ENCODE data around the gene LMOD2.

Gene LMOD2

DNA sequence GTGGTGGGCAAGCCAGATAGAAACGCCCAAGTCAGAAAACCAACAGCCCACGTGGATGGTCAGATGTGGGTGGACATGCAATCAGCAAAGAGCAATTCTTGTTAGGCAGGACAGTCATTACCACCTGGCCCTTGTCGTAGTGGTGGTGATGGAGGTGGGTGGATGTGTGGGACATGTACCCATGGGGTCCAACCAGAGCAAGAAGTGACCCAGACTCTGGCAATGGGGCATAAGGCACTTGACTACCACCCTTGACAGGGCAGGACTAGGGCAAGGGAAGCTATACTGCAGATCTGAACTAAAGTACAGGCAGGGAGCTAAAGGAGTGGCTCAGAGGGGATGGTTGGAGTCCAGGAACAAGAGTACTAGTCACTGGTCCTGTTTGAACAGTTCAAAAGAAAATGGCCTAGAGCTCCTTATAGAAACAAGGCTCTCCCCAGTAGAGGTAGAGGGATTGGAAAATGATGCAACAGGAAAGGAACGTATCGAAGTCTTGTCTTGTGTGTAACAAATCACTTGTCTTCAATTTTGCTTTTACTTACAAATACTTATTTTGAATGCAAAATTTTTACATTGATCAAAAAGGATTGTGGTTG lies 17.6 kb downstream of the LMOD2 start:
- DNase-seq (ENCODE audit: low read depth in 2 of 2) = no peak

DNA sequence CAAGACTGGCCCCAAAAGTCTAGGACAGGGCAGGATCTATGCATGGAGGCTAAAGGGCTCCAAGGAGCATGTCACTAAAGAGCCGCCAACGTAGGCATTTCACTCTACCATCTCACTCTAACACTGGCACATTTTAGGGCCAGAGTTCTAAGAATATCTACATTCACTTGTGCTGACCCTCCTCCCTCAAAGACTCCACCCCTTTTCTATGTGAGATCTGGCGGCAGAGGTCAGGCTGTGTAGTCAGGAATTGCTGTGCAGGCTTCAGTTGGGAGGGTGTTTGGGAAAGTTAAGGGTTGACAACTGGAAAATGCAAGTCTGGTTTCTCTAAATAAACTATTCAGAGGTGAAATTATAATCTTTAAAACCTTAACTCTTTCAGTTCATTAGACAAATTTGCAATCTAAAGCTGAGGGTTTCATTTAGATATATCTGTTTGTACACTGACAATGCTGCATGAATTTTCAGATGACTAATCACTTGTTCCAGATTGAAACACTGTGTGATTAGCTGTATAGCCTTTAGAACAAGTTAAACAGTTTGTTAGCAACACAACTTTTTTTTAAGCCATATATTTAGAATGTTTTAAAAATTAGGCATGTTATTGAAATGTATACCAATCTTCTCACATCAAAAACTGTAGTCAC lies 18.2 kb downstream of the LMOD2 start:
- no peak for DNase-seq (ENCODE audit: low read depth in 2 of 2)

DNA sequence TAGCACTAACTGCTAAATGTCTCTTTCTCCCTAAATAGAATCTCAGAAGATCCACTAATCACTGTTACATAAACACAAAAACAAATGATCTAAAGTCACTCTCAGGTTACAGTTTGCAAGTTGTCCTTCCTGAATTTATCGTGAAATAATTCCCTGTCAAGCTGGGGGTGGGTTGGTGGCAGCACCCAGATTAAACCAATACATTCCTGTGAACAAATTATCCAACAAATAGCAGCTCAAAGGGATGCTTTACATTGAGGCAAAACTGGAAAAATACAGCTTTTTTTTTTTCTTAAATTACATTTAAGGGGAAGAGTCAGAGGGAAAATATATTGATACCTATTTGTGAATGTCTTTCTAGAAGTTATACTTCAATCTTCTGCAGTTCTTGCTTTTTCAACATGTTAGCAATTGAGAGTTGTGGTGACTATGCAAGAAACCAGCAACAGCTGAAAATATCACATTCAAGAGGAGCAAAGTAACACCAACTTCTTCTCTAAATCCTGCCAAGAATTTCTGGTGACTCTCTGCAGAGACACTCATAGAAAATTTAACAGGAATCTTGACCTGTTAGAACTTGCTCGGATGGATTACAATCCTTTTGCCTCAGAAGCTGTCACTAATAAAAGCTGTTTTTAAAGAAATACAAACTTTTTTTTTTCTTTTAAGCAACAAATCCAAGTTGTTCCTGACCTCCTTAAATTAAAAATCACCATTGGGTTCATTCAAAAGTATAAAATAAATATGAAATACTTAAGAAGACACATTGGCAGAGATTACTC lies 18.9 kb downstream of the LMOD2 start:
- no peak for DNase-seq (ENCODE audit: low read depth in 2 of 2)

DNA sequence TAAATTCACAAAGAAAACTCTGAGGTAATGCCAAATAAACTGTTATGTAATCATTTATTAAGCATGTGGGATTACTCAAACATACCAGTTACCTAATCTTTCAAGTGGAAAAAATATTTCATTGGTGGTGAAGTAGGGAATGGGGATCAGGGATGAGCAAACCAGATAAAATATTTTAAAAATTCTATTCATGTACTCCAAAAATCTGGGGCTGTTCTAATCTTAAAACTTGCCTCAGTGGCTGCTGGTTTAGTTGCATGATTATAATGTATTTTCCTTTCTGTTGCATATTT lies 19.5 kb downstream of the LMOD2 start:
- no peak for DNase-seq (ENCODE audit: low read depth in 2 of 2)

DNA sequence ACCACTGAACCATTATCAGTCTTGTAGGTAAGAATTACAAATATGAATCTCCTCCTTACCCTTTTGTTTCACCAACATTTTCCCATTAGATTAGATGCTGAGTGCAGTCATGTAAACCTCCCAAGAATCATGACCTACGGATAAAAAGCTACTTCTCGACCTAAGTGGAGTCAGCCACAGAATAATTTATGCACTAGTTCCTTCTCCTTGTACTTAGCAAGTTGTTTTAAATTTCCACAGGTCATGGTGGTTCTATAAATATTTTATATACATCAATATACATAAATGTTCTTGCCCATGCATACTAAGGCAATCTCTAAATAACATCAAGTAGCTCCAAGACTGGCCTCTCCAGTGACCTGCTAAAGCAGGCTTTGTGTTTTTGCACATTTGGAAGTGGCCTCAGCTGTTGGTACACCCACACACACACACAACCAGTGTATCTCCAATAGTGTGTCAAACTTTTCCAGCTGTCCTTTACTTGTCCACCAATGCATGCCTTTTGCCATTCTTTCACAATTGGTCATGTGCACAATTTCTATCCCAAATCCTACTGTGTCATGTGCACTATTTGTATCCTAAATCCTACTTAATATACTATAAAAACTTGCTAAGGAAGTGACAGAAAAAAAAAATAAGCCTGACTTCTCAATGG lies 21.5 kb downstream of the LMOD2 start:
- DNase-seq (ENCODE audit: low read depth in 2 of 2) = no peak

DNA sequence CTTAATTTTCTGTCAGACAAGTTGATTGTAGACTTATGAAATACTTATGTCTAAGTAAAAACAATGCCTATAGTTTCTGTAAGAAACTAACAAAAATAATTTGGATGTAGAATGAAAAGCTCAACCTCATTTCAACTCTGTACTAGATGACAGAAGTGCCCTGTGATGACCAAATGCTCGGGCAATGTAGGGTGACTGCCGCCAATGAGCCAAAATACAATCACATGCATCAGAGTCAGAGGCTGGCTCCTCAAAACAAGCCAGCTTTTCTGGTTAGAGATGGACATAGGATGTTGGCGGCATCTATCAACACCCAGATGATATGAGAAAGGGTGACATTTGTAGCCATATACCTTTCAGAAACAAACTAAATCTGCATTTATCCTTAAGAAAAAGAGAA lies 23.9 kb downstream of the LMOD2 start:
- DNase-seq (ENCODE audit: low read depth in 2 of 2) = no peak

DNA sequence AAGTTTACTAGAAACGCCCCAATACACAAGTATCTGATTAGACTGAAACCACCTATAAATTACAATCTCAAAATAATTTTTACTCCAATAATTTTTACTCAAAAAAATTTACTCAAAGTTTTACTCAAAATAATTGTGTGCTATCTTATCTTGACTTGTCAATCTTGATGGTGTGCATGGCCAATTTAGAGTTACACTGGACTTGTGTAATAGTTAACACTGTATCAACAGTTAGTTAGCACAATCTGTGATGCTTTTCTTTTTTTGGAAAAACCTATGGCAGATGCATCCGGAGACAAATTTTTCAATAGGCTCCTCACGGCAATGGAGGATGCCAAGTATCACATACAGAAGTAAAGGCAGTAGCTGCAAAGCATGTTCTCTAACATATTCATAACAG lies 24.9 kb downstream of the LMOD2 start:
- DNase-seq (ENCODE audit: low read depth in 2 of 2) = no peak

DNA sequence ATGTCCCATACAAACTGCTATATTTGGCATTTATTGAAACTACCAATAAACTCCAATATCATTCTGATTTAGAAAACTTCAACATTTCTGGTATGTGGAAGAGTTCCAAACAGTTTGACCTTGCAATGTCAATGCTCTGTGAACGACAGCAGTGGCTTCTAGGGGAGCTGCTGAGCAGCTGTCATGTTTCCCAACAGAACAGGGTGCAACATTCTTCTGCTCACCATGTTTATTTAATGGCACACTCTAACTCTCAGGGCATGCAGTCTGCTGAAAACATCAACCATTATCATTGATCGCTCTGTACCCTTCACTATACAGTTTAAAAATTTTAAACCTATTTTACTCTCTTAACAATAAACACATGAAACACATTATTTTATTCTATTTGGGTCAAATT lies 25.9 kb downstream of the LMOD2 start:
- DNase-seq (ENCODE audit: low read depth in 2 of 2) = no peak

DNA sequence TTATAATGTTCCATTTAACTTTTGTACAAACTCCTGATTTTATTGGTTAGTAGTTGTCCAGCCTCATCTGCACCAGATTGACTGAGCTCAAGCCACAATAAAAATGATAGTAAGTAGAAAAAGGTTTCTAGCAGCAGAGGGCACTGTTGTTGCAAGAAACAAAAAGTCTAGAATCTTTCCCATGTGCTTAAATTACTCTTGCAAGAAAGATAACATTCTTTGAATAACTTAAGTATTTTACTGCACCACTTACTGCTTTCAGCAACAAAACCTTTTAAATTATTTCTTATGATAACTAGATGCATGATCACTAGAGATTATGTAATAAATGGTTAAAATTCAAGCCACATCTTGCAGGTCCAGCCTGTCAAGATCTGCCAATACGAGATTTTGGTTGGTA lies 27.0 kb downstream of the LMOD2 start:
- no peak for DNase-seq (ENCODE audit: low read depth in 2 of 2)

DNA sequence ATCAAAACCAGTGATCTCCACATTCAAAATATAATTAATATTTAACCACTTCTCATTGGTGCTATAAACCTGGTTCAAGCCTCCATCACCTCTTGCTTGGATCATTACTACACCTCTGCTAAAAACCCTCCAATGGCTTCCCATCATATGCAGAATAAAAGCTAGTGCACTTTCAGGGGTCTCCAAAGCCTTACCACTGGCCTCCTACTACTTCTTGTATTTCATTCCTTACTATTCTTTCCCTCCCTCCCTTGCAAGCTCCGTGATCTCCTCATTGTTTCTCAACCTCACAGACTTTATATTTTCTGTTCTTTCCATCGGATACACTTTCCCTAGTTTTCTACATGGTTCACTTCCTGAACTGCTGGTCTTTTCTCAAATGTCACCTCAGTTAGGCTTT lies 31.5 kb downstream of the LMOD2 start:
- DNase-seq (ENCODE audit: low read depth in 2 of 2) = no peak

DNA sequence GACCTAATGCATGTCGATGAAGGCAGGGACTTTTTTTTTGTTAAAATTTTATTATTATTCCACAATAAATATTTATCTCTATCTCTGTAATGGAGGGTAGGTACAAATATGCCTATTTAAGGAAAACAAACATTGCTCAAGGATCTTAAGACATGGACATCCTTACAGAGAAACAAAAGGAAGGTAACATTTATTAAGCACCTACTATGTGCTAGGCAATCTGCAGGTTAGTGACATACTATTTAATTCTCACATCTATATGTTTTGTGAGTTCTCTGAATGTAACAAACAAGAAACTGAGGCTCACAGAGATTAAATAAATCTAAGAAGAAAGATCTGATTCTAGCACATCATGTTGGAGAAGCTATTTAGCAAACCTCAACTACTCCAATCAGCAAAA lies 32.1 kb downstream of the LMOD2 start:
- no peak for DNase-seq (ENCODE audit: low read depth in 2 of 2)

DNA sequence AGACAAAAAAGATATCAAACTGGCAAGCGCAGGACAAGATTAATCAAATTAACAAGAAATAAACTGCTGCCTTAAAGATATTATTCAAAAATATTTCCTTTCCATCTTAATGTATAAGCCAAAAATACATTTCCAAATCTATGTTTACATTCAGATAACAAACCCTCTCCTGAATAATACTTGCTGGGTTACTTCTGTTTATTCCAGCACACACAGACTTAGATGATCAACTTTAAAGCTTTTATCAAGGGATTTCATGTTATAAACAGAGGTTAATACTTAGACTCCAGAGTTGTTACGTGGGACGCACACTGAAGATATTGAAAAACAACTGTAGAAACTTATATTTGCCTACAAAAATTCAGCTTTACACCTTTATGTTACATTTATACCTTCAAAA lies 33.6 kb downstream of the LMOD2 start:
- DNase-seq (ENCODE audit: low read depth in 2 of 2) = no peak

DNA sequence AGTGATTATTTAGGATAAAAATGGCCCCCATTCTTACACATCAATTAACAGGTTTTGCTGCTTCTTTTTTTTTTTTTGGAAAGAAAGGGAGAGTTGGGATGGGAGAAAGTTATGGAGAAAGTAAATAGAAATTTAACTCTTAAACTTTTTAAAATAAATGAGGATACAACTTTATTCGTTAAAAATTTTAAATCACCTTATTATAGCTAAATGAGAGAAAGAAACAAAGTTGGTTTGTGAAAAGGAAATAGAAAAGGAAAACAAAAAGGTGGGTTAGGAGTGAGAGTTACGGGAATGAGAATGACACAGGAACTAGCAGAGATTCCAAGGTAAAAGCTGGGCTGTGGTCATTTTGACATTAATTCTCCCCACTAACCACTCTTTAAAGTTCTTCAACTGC lies 34.9 kb downstream of the LMOD2 start:
- no peak for DNase-seq (ENCODE audit: low read depth in 2 of 2)

DNA sequence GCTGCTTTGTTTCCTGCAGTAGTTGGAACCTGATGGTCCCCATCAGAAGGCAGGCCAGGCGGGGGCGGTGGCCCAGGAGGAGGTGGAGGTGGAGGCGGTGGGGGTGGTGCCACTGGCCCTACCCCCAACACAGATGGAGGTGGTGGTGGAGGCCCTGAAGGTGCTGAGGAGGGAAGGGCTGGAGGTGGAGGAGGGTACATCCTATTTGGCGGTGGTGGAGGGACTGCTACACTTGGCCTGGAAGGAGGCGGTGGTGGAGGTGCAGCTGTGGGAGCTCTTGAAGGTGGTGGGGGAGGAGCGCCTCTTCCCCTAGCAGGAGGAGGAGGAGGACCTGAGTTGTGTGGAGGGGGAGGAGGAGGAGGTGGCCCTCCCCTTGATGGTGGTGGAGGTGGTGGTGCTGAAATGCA lies 36.8 kb downstream of the LMOD2 start:
- DNase-seq (ENCODE audit: low read depth in 2 of 2) = no peak

DNA sequence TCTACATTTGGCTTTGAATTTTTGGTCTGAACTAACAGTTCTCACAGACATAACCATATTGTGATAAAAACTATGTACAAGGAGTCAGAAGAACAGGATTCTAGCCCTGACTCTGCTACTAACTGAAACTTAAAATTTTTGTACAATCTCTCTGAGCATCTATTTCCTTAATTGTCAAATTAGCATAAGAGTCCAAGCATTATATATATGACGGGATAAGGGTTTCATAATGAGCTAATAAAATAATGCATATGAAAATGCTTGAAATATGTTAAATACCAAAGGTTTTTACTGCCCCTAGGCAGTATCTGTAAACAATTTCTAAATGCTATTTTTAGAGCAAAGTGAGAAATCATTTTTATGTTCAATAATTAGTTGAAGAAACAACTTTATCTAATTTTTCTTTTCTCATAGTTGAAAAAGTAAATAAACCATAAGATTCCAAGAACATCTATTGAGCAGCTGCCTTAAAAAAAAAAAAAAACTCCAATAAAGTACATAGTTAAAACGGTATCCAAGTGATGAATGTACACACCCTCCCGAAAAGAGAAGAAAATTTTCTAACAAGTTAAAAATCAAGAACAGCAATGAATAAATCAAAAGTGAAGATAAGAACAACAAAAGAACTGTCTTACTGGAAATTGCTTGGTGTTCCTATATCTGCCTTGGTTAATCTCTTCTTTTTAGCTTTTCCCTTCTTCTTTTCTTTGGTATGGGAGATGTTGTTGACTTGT lies 40.4 kb downstream of the LMOD2 start:
- DNase-seq (ENCODE audit: low read depth in 2 of 2) = no peak

DNA sequence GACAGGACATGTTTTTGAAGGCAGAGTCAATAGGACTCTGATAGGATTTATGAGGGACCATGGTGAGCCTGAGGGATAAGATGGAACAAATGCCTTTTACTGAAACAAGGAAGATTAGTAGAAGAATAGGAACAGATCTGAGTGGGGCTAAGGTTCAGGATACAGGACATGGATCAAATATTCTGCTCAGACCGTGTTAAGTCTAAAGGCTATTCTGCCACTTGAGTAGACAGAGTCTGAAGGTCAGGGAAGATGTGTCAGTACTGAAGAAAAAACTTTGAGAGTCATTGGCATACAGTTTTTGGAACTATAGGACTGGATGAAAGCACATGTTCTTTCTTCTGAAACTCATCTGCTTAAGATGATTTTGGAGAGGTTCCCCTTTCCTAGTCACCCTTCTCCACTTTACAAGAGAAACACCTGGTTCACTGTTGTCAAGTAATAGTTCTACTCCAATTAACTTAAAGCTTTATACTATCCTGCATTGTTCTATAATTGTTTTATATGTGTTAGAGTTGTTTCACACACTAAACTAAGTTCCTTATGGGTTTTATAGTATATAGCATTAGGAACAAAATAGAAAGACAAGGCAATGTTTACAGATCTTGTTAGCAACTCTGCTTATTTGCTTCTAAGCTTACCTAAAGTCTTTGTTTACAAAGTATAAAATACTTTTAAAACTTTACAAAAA lies 49.7 kb downstream of the LMOD2 start:
- no peak for DNase-seq (ENCODE audit: low read depth in 2 of 2)

DNA sequence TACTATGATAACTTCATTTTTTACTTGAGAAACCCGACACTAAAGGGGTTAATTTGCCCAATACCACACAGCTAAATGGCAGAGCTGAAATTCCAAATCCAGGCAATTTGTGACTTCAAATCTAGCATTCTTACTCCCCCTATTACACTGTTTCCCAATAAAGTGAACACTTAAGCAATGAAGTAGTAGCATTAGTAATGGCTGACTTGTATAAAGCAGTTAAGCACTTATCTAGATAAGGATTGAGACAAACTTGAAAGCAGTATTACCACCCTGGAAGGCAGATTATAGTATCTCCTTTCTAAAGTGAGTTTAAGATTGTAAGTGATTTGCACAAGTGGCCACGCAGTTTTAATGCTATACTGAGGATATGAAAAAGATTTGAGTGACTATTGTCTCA lies 53.9 kb downstream of the LMOD2 start:
- no peak for DNase-seq (ENCODE audit: low read depth in 2 of 2)

DNA sequence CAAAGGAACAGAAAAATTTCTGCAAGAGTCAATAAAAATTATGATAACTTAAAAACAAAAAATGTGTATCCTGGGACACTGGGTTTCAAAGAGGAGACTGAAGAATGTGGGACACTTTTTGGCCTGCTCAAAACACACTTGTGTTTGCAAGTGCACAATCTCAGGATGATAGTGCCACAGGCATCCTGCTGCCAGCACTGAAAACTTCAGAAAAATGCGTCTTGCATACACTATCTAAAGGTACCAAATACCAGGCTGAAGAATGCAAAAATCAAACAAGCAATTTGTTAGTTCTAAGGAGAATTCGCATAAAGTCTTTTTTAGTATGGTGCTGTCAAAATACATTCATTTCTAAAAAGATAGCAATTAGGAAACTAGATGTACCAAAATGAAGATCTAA lies 55.0 kb downstream of the LMOD2 start:
- DNase-seq (ENCODE audit: low read depth in 2 of 2) = no peak

DNA sequence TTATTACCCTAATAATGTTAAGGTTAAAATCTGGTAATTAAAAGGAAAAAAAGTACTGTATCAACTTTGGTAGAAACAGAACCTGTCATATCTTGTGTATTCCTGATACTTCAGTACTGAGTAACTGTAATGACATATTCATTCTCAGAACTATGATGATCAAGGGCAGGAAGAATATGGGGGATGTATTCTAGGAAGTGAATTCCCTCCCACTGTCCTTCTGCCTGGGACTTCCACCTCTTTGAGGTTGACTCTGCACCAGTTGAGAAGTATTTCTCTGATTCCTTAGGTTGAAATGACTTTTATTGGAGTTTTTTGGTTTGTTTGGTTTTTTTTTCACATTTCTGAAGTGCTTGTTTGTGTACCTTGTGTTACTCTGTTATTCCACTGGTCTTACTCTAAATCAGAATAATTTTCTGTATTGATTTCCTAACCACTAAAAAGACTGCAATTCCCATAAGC lies 56.2 kb downstream of the LMOD2 start:
- no peak for DNase-seq (ENCODE audit: low read depth in 2 of 2)

DNA sequence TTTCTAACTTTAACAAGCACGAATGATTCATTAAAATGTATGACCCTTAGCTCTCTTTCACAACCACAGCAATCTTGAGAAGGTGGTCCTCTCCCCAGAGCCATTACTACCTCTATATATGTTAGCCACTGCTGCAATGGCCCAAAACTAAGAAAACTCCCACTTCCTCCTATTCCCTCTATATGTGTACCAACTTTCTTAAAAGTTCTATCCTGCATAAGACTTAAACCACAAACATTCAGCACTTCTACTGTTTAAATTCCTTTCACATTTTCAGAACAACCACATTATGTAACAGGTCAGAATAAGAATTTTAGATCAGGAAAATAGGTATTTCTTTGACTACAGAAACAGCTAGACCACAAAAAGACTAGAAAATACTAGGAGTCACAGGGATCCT lies 57.0 kb downstream of the LMOD2 start:
- no peak for DNase-seq (ENCODE audit: low read depth in 2 of 2)

All from stimulated activated CD4-positive, alpha-beta T cell treated with anti-CD3 and anti-CD28 coated beads, Interleukin-4, amount 100 ng/mL, for 48 hours (primary cell).